ENCODE data around the gene STPG3.

The STPG3 gene

DNA sequence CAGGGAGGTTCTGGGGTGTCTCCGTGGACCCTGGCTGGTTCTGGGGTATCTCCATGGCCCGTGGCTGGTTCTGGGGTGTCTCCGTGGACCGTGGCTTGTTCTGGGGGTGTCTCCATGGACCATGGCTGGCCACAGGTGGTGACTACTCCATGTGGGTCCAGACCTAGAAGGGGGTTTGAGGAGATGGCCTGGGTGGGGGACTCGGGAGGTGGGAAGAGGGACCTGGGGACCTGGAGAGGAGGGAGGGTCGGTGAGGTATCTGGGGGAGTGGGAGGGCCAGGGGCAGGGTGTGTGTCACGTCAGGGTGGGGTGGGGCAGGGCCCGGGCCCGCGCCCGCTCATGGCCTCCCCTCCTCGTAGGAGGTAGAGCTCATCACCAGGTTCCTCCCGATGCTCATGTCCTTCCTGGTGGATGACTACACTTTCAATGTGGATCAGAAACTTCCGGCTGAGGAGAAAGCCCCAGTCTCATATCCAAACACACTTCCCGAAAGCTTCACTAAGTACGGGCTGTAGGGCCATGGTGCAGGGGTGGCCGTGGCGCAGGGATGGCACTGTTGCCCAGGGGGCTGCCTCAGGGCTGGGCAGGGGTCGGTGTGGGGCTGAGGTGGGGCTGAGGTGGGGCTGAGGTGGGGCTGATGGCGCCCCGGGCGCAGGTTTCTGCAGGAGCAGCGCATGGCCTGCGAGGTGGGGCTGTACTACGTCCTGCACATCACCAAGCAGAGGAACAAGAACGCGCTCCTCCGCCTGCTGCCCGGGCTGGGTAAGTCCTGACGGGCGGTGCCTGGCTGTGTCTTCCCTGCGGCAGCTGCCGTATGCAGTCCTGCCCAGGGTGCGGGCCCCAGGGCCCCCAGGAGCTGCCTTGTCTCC lies 15.7 kb downstream of the STPG3 start:
- no peak for DNase-seq (ENCODE audit: low read depth)

DNA sequence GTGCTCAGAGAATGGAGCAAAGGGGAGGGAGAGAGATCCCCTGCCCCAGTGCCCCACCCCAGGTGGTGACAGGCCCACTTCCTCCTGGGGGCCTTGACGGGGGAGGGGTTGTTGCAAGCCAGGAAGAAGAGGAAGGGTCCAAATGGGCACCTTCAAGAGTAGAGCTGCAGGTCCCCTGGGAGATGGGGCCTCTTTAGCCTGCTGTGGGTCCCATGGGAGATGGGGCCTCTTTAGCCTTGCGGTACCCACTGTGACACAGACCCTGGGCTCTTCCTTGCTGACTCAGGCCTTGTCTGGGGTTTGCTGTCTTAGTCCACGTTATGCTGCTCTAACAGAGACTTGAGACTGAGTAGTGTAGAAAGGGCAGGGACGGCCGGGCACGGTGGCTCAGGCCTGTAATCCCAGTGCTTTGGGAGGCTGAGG lies 16.9 kb downstream of the STPG3 start:
- DNase-seq (ENCODE audit: low read depth) = no peak

DNA sequence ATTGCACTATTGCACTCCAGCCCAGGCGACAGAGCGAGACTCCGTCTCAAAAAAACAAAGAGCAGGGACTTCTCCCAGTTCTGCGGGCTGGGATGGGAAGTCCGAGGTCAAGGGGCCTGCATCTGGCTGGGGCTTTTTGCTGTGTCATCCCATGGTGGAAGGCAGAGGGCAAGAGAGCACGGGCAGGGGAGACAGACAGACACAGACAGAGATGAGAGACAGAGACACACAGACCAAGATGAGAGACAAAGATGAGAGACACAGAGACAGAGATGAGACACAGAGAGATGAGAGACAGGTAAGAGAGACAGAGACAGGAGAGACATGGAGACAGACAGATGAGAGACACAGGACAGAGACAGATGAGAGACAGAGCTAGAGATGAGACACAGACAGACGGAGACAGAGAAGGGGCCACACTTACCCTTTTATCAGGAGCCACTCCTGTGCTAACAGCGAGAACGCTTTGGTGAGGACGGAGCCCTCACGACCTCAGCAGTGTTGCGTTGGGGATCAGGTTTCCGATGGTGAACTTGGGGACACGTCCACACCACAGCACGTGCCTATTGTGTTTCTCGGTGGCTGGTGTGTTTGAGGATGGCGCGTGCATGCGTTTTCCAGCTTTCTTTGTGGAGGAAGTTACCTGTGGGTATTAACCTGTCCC lies 17.6 kb downstream of the STPG3 start:
- DNase-seq (ENCODE audit: low read depth) = no peak

DNA sequence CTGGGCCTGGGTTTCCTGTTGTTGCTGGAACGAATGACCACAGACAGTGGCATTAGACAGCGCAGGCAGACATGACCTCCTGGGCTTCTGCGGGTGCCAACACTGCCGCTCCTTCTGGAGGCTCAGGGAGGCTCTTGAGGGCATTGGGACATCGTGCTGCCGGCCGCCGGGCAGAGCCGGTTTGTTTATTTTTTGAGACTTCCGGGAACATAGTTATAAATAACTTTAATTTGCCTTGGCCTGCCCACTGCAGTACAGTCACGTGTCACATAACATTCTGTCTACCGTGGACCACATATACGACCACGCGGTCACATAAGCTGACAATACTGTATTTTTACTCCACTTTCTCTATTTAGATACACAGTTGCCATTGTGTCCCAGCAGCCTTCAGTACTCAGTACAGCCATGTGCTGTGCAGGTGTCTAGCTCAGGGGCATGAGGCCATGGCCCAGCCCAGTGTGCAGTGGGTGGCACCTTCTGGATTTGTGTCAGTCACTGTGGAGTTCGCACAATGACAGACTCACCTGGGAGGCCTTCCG lies 18.2 kb downstream of the STPG3 start:
- no peak for DNase-seq (ENCODE audit: low read depth)

DNA sequence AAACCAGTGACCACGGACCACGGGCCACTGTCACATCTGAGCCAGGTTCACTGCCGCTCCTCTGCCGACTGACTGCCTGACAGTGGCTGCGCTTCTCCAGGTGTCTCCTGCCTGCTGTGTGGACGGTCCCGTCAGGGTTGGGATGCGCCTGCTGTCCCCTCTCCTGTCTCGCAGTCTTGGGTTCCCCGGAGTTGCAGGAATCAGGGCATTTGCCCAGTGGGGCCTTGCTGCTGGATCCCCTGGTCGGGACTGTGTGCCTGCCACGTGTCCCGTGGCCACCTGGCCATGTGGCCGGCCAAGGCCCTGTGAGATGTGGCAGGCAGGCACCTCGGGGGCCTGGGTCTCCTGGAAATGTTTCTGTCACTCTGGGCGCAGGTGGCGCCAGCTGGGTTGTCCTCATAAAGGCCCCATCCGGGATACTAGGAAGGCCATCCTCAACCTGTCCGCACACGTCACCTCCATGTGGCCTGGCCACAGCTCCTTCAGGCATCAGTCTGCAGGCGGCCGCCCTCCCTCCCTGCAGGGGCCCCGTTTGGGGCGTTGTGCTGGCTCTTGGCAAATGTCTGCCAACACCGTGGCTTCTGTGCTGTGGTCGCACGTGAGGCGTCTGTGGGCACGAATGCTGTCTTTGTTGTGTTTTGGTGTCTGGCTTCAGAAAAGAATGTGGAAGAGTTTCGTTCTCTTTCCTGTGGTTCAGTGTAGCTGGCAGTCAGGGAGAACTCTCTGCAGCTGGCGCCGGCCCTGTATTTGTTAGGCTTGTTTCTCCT lies 20.0 kb downstream of the STPG3 start:
- no peak for DNase-seq (ENCODE audit: low read depth)

DNA sequence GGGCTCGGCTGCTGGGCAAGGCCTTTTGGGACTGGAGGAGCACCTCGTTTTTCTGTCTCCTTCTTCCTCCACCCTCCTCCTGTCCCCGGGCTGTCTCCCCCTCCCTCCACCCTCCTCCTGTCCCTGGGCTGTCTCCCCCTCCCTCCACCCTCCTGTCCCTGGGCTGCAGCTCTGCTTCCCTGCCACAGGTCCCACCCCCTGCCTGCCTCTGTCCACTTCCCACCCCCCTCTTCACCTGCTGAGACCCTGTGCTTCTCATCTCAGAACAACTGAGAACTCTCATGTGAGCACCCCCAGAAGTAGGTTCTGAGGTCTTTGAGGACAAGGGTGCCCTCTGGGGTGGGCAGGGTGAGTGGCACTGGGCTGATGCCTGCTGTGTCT lies 20.6 kb downstream of the STPG3 start:
- no peak for DNase-seq (ENCODE audit: low read depth)

DNA sequence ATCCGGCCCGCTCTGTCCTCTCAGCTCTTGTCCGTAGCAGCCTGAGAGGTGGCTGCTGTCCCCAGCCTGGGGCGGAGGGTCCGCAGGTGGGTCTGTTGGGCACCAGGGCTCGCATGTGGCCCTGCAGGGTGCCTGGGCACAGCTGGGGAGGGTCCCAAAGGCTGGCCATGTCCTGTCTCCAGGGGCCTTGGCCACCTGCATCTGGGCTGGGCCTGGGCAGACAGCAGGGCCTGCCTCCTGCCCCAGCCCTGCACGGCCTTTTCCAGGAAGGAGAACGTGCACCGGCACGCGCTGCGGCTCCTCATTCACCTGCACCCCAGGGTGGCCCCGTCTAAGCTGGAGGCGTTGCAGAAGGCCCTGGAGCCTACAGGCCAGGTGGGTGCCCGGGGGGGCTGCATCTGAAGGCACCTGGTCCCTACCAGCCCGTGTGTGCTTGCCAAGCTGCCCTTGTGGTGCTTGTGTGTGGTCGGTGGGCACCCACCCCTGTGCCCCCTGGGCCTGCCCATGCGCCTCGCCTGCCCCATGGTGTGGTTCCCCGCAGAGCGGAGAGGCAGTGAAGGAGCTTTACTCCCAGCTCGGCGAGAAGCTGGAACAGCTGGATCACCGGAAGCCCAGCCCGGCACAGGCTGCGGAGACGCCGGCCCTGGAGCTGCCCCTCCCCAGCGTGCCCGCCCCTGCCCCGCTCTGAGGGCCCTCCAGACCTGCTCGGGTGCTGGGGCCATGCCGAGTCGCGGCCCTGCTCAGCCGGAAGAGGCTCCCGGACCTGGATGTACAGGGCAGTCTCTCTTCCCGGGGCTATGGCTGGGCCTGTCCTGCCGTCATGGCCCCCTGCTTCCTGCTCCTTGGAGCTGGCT lies 21.4 kb downstream of the STPG3 start:
- DNase-seq (ENCODE audit: low read depth) = no peak

DNA sequence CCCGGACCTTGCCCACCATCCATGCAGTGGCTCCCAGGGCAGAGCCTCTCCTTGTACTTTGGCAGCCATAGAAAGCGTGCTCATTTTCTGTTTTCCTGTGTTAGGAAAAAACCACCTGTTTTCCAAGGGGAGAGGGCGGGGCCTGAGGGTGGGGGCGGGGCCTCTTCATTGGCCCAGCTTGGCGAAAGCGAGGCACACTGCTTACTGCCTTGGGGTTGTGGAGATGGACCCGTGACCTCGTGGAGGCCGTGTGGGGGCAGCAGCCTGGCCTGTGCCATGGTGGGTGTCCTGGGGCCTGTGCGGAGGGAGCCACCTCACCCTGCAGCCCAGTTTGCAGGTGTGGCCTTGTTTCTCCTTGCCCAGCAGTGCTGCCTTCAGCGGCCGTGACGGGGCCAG lies 22.0 kb downstream of the STPG3 start:
- DNase-seq (ENCODE audit: low read depth) = no peak

DNA sequence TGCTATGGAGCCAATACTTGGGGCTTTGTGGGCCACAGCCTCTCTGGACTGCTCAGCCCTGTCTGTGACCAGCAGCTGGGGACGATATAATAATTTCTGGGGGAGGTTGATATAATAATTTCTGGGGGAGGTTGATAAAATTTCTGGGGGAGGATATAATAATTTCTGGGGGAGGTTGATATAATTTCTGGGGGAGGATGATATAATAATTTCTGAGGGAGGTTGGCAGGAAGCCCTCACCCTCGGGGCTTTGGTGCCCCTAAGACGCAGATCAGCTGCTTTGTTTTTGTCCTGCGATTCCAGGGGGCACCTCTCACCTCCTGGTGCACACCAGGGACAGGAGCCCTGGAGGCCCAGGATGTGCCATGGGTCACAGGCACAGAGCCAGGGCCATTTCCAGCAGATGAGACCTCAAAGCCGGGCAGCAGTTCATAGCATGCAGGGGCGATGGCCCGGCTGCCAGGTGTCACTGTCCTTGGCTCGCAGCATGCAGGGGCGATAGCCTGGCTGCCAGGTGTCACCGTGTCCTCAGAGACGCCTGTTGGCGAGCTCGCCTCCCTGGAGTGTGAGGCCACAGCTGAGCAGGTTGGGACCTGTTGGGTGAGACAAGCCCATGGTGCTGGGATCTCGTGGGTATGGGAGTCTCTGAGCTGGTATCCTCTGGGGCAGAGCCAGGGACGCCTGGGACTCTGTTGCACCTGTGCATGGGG lies 22.7 kb downstream of the STPG3 start:
- DNase-seq (ENCODE audit: low read depth) = no peak

DNA sequence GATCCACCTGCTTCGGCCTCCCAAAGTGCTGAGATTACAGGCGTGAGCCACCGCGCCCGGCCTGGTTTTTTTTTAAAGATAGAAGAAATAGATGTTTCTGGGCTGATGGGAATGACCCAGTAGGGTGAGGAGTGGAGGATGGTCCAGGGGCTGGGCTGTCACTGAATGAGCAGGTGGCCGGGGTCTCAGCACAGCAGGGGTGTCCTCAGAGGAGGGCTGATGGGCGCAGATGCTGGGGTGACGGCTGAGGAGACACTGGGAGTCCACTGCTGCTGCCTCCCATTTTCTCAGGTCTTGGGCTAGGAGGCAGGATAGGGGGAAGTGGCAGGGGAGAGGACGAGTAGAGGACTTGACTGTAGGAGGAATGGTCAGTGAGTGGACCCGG lies 24.1 kb downstream of the STPG3 start:
- DNase-seq (ENCODE audit: low read depth) = no peak

DNA sequence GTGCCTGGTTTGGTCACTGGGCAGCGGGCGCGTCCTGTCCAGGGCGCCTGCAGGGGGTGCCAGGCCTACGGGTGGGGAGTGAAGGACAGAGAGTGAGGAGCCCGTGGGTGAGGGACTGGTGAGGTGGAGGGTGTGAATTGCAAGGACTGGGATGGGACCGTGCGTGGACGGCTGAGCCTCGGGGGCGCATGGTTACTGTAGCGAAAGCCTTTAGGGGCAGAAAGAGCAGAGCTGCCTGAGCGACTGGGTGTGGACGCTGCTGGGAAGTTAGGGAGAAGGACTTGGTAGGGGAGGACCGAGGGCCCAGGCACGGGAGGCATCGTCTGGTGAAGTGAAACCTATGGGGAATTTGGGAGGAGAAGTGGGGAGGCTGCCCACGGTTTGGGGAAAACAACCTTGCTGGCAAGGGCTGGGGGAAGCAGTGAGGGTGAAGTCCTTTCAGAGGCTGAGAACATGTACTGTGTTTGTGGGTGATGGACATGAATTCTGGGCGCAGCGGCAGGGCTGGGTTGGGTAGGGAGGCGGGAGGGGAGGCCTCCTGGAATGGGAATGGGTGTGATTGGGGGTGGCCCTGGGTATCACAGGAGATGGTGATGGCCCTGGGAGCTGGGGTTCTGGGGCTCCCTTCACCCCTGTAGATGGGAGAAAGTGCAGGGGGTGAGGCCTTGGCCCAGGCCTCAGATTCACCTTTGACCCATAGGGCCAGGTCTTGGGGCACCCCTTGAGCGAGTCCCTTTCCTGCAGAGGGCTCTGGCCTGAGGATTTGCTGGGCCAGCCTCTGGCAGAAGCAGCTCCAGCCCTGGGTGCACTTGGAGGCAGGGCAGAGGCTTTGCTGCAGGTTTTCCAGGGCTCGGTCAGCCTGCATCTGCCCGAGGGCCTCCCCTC lies 24.7 kb downstream of the STPG3 start:
- DNase-seq (ENCODE audit: low read depth) = no peak

DNA sequence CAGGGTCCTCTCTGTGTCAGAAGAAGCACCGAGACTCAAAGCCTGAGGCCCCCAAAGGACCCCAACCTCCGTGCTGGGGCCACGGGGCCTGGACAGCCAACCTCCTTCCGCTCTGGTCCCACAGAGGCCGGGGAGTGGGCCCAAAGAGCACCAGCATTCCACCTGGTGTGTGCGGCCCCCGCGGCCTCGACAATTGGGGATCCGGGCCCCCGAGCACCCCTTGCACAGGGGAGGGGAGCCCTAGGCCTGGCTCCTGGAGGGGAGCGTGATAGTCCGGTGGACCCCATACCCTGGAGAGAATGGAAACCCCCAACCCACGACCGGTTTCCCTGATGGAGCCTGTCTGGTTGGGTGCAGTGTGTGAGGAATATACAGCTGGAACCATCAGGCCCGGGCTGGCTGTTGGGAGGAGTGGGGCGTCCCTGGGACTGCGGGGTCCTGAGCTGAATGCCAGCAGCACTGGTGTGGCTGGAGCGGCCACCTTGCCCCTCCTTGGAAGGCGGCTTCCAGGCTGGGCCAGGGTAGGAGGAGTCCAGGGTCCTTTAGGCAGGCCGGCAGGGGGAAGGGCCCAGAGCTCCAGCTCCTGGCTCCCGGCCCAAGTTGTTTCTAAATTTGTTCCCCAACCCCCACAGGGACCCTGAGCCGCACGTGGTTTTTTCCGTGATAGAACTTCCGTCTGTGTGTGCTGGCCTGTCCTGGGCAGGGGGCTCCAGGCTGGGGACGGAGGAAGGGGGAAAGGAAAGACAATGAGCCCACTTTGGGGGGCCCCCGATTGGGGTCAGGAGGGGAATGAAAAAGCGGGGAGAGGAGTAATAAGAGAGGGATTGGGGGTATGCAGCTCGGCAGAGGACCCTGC lies 25.6 kb downstream of the STPG3 start:
- DNase-seq (ENCODE audit: low read depth) = no peak

DNA sequence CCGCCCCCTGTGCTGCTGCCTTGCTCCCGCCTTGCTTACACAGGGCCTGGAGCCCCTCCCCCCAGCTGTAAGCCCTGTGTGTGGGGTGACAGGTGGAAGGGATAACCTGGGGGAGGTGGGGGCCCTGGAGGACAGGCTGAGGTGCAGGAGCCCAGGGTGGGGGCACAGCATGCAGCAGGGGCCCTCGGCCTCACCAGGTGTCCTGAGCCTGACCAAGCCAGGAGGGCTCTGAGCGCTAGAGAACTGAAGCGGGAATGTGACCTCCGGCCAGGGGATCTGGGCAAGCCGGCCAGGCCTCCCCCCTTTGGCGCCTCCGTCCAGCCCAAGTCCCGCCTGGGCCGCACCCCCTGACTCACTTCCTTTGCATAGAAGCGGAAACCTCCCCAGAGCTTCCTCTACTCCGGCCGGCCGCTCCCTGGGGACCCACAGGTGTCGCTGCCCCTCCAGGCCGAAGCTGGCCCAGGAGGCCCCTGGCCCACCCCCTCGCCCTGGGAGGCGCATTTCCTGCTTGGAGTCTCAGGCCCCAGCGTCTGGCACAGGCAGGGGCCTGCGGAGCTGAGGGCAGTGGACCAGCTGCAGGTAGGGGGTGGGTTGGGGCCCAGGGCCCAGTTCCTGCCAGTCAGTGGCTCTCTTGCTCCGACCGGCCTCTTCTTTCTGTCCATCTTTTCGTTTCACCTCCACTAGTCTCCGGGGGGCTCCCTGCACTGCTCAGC lies 26.4 kb downstream of the STPG3 start, which contains the start of gene TOR4A:
TSS of gene TOR4A (plus strand) at position 398 of the 713 bp plus-strand sequence. CDS start 964 bp downstream, outside the sequence.
- no peak for DNase-seq (ENCODE audit: low read depth)

DNA sequence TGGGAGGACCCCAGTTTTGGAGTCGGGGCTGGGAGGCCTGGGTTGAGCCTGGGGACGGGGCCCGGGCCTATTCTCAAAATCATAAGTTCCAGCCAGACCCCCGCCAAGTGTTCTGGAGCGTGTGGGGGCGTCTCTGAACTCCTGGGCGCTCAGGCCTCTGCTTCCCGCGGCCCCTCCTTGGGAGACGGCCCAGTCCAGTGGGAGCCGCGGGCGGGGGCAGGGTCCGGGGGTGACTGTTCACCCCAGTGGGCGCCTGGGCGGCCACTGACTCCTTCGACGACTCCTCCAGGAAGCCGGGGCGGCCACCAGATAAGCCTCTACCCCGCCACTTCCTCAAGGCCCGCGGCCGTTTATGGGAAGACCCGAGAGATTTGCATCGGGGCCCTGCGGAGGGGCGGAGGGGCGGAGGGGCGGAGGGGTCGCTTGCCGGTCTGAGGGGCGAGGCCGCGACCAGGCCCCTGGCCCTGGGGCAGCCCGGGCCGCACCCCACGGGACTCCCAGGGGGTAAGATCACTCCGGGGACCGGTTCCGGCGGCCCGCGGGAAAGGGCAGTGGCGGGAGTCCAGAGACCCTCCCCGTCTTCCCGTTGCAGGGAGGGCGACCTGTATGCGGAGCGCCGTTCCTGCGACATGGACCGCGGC lies 27.1 kb downstream of the STPG3 start:
- no peak for DNase-seq (ENCODE audit: low read depth)

DNA sequence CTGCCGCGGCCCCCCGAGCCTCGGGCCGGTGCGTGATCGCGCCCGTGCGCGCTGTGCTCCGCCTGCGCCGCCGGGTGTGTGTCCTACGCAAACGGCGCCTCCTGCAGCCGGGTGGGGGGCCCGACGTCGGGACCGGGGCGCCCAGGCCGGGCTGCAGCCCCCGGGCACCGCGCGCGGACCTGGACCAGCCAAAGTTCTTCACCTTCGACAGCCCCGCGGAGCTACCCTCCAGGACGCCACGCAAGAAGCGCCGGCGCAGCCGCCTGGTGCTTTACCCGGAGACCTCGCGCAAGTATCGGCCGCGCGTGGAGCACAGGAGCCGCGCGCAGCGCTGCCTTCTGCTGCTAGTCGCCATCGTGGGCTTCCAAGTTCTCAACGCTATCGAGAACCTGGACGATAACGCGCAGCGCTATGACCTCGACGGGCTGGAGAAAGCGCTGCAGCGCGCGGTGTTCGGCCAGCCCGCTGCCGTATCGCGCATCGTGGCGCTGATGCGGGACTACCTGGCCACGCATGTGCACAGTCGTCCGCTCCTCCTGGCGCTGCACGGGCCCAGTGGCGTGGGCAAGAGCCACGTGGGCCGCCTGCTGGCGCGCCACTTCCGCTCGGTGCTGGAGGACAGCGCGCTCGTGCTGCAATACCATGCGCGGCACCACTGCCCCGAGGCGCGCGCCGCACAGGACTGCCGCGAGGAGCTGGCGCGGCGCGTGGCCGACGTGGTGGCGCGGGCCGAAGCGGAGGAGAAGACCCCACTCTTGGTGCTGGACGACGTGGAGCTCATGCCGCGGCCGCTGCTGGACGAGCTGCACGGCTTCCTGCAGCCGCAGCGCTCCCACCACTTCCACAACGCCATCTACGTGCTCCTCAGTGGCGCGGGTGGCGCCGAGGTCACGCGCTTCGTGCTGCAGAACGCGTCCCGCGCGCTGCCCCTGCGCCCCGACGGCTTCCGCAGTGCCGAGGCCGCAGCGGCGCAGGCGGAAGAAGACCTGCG lies 27.9 kb downstream of the STPG3 start:
- DNase-seq (ENCODE audit: low read depth) = no peak

DNA sequence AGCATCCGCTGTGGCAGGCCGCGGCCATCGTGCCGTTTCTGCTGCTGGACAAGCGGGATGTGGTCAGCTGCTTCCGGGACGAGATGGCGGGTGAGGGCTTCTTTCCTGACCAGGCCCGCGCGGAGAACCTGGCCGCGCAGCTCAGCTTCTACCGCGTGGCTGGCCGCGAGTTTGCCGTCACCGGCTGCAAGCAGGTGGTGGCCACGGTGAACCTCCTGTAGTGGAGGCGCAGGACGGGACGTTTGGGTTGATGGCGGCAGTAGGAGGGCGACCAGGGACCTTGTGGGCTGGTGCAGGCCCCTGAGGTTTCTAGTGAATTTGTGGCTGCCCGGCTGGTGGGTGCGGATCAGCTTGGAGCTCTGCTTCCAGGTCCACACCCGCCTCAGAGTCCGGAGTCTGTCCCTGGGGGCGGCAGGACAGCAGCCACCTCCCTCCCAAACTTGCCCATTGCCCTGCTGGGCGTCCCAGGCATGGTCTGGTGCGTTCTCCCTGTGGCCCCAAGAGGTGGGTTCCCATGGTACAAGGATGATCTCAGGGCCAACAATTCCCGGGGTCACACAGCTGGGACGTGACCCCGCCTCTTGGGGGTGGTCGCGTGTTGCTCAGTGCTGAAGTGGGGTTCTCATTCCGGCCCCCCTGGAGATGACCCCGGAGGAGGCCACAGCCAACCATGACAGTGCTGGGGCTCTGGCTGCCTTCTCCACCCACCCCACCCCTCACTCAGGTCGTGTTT lies 28.8 kb downstream of the STPG3 start:
- DNase-seq (ENCODE audit: low read depth) = no peak
